Measurements from ENCODE around the gene RAB7A.

GRCh38 chr3:128680603-128681368, 45.2 kb upstream of the RAB7A start:
- TF ChIP-seq RFX5 (IDR thresholded peaks at IDR 0.05; ENCODE audit: low read depth, low read length) (peak; percentile 84), BHLHE40 (IDR thresholded peaks at IDR 0.05; ENCODE audit: borderline replicate concordance in 1 of 2, low read depth in 2 of 2, low read length in 1 of 2) (peak in 1 of 2 experiments; percentile 68; a peak in 2 of 4 replicates)

Measured in GM12878 (cell line).